Fibroblast of lung (primary cell): ENCODE measurements around the gene FYN. TPM values are rescaled to one million over a fixed set of nuclear protein-coding genes. Genes with fewer than 3 reads are reported as not detected.

ENCODE experiments used
- DNase-seq, 2 donors: peaks; one replicate each; pipeline versions ENCODE4 v3.0.0 to v3.0.0-alpha.2; 2010; ENCODE audit warnings: low read depth in 2 of 2
- H2AFZ ChIP-seq: 2 replicates; pipeline ENCODE4 v1.5.1; 2012; ENCODE audit warnings: low read length, control low read depth, inconsistent platforms
- H3K27ac ChIP-seq: 2 replicates; pipeline ENCODE4 v1.5.1; 2011; ENCODE audit warnings: low read length, control low read depth; ENCODE audit not compliant: insufficient read depth
- H3K27me3 ChIP-seq: 2 replicates; pipeline ENCODE4 v1.5.1; 2011; ENCODE audit warnings: mild to moderate bottlenecking, low read length; ENCODE audit not compliant: control insufficient read depth, insufficient read depth
- H3K36me3 ChIP-seq: 2 replicates; pipeline ENCODE4 v1.5.1; 2011; ENCODE audit warnings: low read length; ENCODE audit not compliant: control insufficient read depth, insufficient read depth
- H3K4me1 ChIP-seq: 2 replicates; pipeline ENCODE4 v1.5.1; 2011; ENCODE audit warnings: low read length; ENCODE audit not compliant: control insufficient read depth, insufficient read depth; ENCODE audit errors: extremely low read depth
- H3K4me2 ChIP-seq: 2 replicates; pipeline ENCODE4 v1.5.1; 2011; ENCODE audit warnings: low read length, control low read depth; ENCODE audit not compliant: insufficient read depth; ENCODE audit errors: extremely low read depth
- H3K4me3 ChIP-seq, 4 experiments: fragments of 200-600 bp in 1 of 4; sonication (generic) in 1 of 4; replicated peaks in 1 of 4; 2 replicates each; pipeline ENCODE4 v1.5.1; 2011 to 2016; ENCODE audit warnings: low read length in 4 of 4, low read depth in 3 of 4, mild to moderate bottlenecking in 3 of 4, control low read depth in 2 of 4, inconsistent platforms in 1 of 4, mixed read lengths in 1 of 4; ENCODE audit not compliant: insufficient read depth in 1 of 4; ENCODE audit errors: control extremely low read depth in 1 of 4
- H3K79me2 ChIP-seq: 2 replicates; pipeline ENCODE4 v1.5.1; 2012; ENCODE audit warnings: mild to moderate bottlenecking, low read length, inconsistent platforms; ENCODE audit not compliant: control insufficient read depth, insufficient read depth
- H3K9ac ChIP-seq: 2 replicates; pipeline ENCODE4 v1.5.1; 2011; ENCODE audit warnings: mild to moderate bottlenecking, low read length, control low read depth; ENCODE audit not compliant: insufficient read depth
- H3K9me3 ChIP-seq: 2 replicates; pipeline ENCODE4 v1.5.1; 2012; ENCODE audit warnings: low read depth, low read length; ENCODE audit not compliant: control insufficient read depth, insufficient read depth
- H4K20me1 ChIP-seq: 2 replicates; pipeline ENCODE4 v1.5.1; 2011; ENCODE audit warnings: low read length; ENCODE audit not compliant: control insufficient read depth, insufficient read depth; ENCODE audit errors: extremely low read depth
- CTCF ChIP-seq, 2 donors: IDR thresholded peaks in 1 of 2; conservative IDR thresholded peaks in 1 of 2; 1 replicate in 1 of 2; 2 replicates in 1 of 2; pipeline ENCODE4 v1.5.1; 2011 to 2012; ENCODE audit warnings: low read length in 2 of 2, control low read depth in 1 of 2, inconsistent platforms in 1 of 2, low read depth in 1 of 2, mild to moderate bottlenecking in 1 of 2
- EZH2 ChIP-seq: IDR thresholded peaks from 2 replicates; pipeline ENCODE4 v1.5.1; 2012; ENCODE audit warnings: low read length, control low read depth, mild to moderate bottlenecking; ENCODE audit errors: missing control alignments
- polyA plus RNA-seq, 2 donors: library from polyadenylated mRNA; depleted of rRNA in 1 of 2; stranded (reverse) in 1 of 2; unstranded in 1 of 2; fragments of >200 nt; gene quantifications; 2 replicates each; pipeline ENCODE4 v1.2.1, GENCODE V29; 2011 to 2012; ENCODE audit warnings: missing spikeins in 1 of 2
- total RNA-seq: library from RNA; depleted of rRNA; stranded (reverse); fragments of >200 nt; gene quantifications from 2 replicates; pipeline ENCODE4 v1.2.1, GENCODE V29; 2014

FYN gene
- total and polyA plus RNA-seq, 2 donors (not counting 1 experiment from before 2014, with no cell fraction given) = 64.7 TPM

- no peaks in the 10 kb centered on the region for H3K79me2 ChIP-seq
- no peak overlapping the region for H3K4me2 ChIP-seq
- no peaks in the 10 kb centered on the region for H3K9me3 ChIP-seq
- H3K36me3 ChIP-seq = no peaks in the 10 kb centered on the region
- no peak overlapping the region for H3K9ac ChIP-seq
- H3K27me3 ChIP-seq = no peaks in the 10 kb centered on the region
- DNase-seq = no peak
- H3K4me1 ChIP-seq = peaks cover 3% of the 10 kb centered on the region
- no peak overlapping the region for H3K27ac ChIP-seq
- no peak overlapping the region for H3K4me3 ChIP-seq
- no peak for TF ChIP-seq EZH2
- no peak overlapping the region for H2AFZ ChIP-seq
- H4K20me1 ChIP-seq = no peaks in the 10 kb centered on the region
Observed at GRCh38 chr6:111920578-111920977, 47.3 kb upstream of the FYN start.

GRCh38 chr6:111918825-111919224 lies 45.6 kb upstream of the FYN start:
- Histone ChIP-seq H3K4me1 (peaks cover 3% of the 10 kb centered on the region), H3K27me3 (no peaks in the 10 kb centered on the region), H4K20me1 (no peaks in the 10 kb centered on the region), H3K9me3 (no peaks in the 10 kb centered on the region), H3K27ac (no peak overlapping the region), H3K36me3 (no peaks in the 10 kb centered on the region), H3K4me2 (no peak overlapping the region), H3K9ac (no peak overlapping the region), H2AFZ (peak overlapping the region; percentile 35), H3K79me2 (no peaks in the 10 kb centered on the region), H3K4me3 (no peak overlapping the region)
- DNase-seq = peak; percentile 60 to 95
- TF ChIP-seq EZH2 (no peak), CTCF (conservative IDR thresholded peaks at IDR 0.05 in 1 of 2, IDR thresholded peaks at IDR 0.05 in 1 of 2; ENCODE audit: low read depth in 1 of 2, low read length in 2 of 2) (no peak)

- no peaks in the 10 kb centered on the region for H4K20me1 ChIP-seq
- H3K9me3 ChIP-seq = no peaks in the 10 kb centered on the region
- H3K79me2 ChIP-seq = no peaks in the 10 kb centered on the region
- H3K36me3 ChIP-seq = no peaks in the 10 kb centered on the region
- no peak overlapping the region for H3K9ac ChIP-seq
- H2AFZ ChIP-seq = no peak overlapping the region
- H3K4me3 ChIP-seq = no peak overlapping the region
- no peak for DNase-seq
- H3K27me3 ChIP-seq = no peaks in the 10 kb centered on the region
- no peak overlapping the region for H3K27ac ChIP-seq
- no peak for TF ChIP-seq CTCF (conservative IDR thresholded peaks at IDR 0.05 in 1 of 2, IDR thresholded peaks at IDR 0.05 in 1 of 2; ENCODE audit: low read depth in 1 of 2, low read length in 2 of 2)
- TF ChIP-seq EZH2 = no peak
- no peak overlapping the region for H3K4me2 ChIP-seq
- peaks cover 3% of the 10 kb centered on the region for H3K4me1 ChIP-seq
Observed at GRCh38 chr6:111916747-111917146, 43.5 kb upstream of the FYN start.
